HEK293T (cell line): ENCODE results near the gene EPHB6.

Source experiments
- CTBP1 ChIP-seq: fragments of 450-650 bp; IDR thresholded peaks from 2 replicates; pipeline ENCODE4 v1.6.1; 2016; ENCODE audit warnings: borderline replicate concordance
- SP1 ChIP-seq: fragments of 450-650 bp; IDR thresholded peaks from 2 replicates; pipeline ENCODE4 v1.6.1; 2017

DNA sequence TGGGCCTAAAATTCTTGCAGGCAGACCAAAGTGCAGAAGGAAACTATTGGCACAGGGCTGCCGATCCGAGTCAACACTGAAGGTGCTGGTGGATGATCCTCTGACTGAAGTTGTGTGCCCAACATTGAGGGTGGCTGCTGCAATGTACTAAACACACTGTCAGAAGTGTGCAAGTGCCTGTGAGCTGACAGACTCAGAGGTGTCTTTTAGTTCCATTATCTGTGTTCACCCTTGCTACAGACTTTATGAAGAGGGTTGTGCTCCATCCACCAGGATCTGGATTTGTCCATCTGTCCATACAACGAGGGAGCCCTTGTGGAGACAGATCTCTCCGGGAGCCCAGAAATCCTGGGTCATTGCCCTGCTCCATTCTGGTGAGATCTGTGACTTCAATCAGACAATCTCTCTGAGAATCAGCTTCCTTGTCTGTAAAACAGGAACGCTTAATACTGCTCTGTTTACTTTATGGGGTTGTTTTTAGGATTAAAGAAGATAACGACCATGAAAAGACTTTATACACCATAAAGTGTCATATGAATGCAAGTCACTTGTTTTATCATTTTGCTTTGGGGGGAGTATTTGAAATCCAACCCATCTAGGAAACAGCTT lies 40.2 kb downstream of the EPHB6 start:
- TF ChIP-seq SP1 = no peak
- no peak for TF ChIP-seq CTBP1
